Sigmoid colon (tissue), 7 donors: ENCODE data around the gene CDC42EP4. TPM values are rescaled to one million over a fixed set of nuclear protein-coding genes. Genes with fewer than 3 reads are reported as not detected.
A peak's percentile ranks its signal among the peaks of the same experiment; 100 is the strongest.
"Not testable (repeated sequence)": the region's sequence is repeated elsewhere in the genome, so short reads cannot be mapped to it uniquely, and the experiment has no call there.

Experiments used
- DNase-seq: peaks from one replicate; pipeline ENCODE4 v3.0.0-alpha.2; 2019
- H3K27ac ChIP-seq, 4 donors: fragments of 200-600 bp; sonication (generic); one replicate each; pipeline ENCODE4 v1.5.1; 2016 to 2019; ENCODE audit warnings: mild to moderate bottlenecking in 1 of 4
- H3K27me3 ChIP-seq, 3 donors: fragments of 200-600 bp; sonication (generic); one replicate each; pipeline ENCODE4 v1.5.1; 2019; ENCODE audit warnings: mild to moderate bottlenecking in 1 of 3
- H3K36me3 ChIP-seq, 4 donors: fragments of 200-600 bp; sonication (generic); one replicate each; pipeline ENCODE4 v1.5.1; 2016 to 2019
- H3K4me1 ChIP-seq, 4 donors: fragments of 200-600 bp; sonication (generic); one replicate each; pipeline ENCODE4 v1.5.1; 2017 to 2019
- H3K4me3 ChIP-seq, 4 donors: fragments of 200-600 bp; sonication (generic); one replicate each; pipeline ENCODE4 v1.5.1; 2017 to 2019; ENCODE audit warnings: mild to moderate bottlenecking in 2 of 4, moderate library complexity in 1 of 4
- H3K9me3 ChIP-seq, 4 donors: fragments of 200-600 bp in 3 of 4; sonication (generic) in 3 of 4; one replicate each; pipeline versions ENCODE4 v1.5.1 to v1.6.1; 2013 to 2019
- CTCF ChIP-seq, 4 experiments: fragments of 450-650 bp in 3 of 4; fragments of 200-600 bp in 1 of 4; IDR thresholded peaks; one replicate each; pipeline ENCODE4 v1.5.1; 2016 to 2019; ENCODE audit warnings: antibody characterized with exemption in 4 of 4, mild to moderate bottlenecking in 3 of 4, moderate library complexity in 2 of 4
- EP300 ChIP-seq, 4 donors: sonication (generic); formaldehyde crosslinking; IDR thresholded peaks; one replicate each; pipeline ENCODE4 v1.6.1; 2017; ENCODE audit warnings: antibody characterized with exemption in 4 of 4
- POLR2A ChIP-seq, 2 donors: fragments of 450-650 bp; IDR thresholded peaks; one replicate each; pipeline ENCODE4 v1.6.1; 2016; ENCODE audit warnings: antibody characterized with exemption in 2 of 2, mild to moderate bottlenecking in 2 of 2, moderate library complexity in 2 of 2
- POLR2AphosphoS5 ChIP-seq, 4 donors: sonication (generic); formaldehyde crosslinking; IDR thresholded peaks; one replicate each; pipeline ENCODE4 v1.6.1; 2017; ENCODE audit warnings: antibody characterized with exemption in 4 of 4
- WGBS, 2 donors: extraction: QIAGEN DNeasy Blood & Tissue Kit; methylation state at CpG; one replicate each; pipeline ENCODE4 v1.1.7; 2013; 5-methylcytosine and 5-hydroxymethylcytosine counted together
- intact Hi-C: fragments of 100-400 bp; cut with DNase I; formaldehyde crosslinking; loops from one replicate; pipeline ENCODE4 v1.15.1; 2023
- polyA plus RNA-seq, 3 donors: library from polyadenylated mRNA; stranded (reverse); fragments of 200-250 nt; gene quantifications; one replicate each; pipeline ENCODE4 v1.2.3, GENCODE V29; 2013
- total RNA-seq, 4 donors: library from RNA; depleted of rRNA; stranded (reverse); fragments of >200 nt; gene quantifications; one replicate each; pipeline ENCODE4 v1.1.0, GENCODE V29; 2016
- donor health status: healthy with polysubstance abuse.
- donor health status: Bipolar disorder and iron deficiency.
- donor health status: healthy.

Gene CDC42EP4
- total and polyA plus RNA-seq, 7 donors: 44.0 to 87.6 (median 68.1) TPM

GRCh38 chr17:73313526-73314127, 1.8 kb upstream of the CDC42EP4 start:
- Histone ChIP-seq H3K27me3 (no peaks in the 10 kb centered on the region), H3K9me3 (no peaks in the 10 kb centered on the region), H3K4me1 (peaks cover 0 to 42% (median 37%) of the 10 kb centered on the region in 4 donors), H3K36me3 (no peaks in the 10 kb centered on the region), H3K4me3 (no peak overlapping the region), H3K27ac (no peak overlapping the region)
- WGBS, 2 donors: 79 to 87% methylated on average over 8 of the region's 8 CpGs
- TF ChIP-seq EP300 (IDR thresholded peaks at IDR 0.05): no peak
- no peak for TF ChIP-seq POLR2A (IDR thresholded peaks at IDR 0.05)
- no peak for TF ChIP-seq POLR2AphosphoS5 (IDR thresholded peaks at IDR 0.05)
- no peak for TF ChIP-seq CTCF (IDR thresholded peaks at IDR 0.05)
- intact Hi-C loops: loop anchor here (2.0 to 5.0 kb wide), 2 partner anchors 36 to 43 kb away; no protein-coding TSS in a partner anchor
- no peak for DNase-seq

DNA sequence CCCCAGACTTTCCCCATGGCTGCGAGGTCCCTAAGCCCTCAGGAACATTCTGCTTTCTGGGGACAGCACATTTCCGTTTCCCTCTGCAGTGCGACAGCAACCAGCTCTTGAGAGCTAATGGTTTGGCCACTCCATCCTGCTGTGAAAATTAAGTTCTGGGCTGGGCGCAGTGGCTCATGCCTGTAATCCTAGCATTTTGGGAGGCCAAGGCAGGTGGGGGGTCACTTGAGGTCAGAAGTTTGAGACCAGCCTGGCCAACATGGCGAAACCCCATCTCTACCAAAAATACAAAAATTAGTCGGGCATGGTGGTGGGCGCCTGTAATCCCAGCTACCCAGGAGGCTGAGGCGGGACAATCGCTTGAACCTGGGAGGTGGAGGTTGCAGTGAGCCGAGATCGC, 1.1 kb upstream of the CDC42EP4 start:
- H3K27me3 ChIP-seq, H3K36me3 ChIP-seq, H3K9me3 ChIP-seq, DNase-seq, H3K4me3 ChIP-seq: not testable (repeated sequence)
- Histone ChIP-seq H3K4me1 (peaks cover 0 to 43% (median 41%) of the 10 kb centered on the region in 4 donors), H3K27ac (peak overlapping the region; percentile 99 to 100 (median 100))
- WGBS, 2 donors: 81 to 83% methylated on average over 11 of the region's 11 CpGs
- intact Hi-C loops: loop anchor here (1.0 to 5.0 kb wide), 3 partner anchors 25 to 44 kb away; no protein-coding TSS in a partner anchor

GRCh38 chr17:73311428-73311780, 397 bp downstream of the CDC42EP4 start:
- 1% methylated on average over 38 of the region's 38 CpGs for WGBS, 2 donors
- Histone ChIP-seq H3K36me3 (no peaks in the 10 kb centered on the region), H3K4me3 (peak overlapping the region; percentile 91 to 100 (median 100)), H3K27me3 (no peaks in the 10 kb centered on the region), H3K4me1 (peaks cover 0 to 45% (median 45%) of the 10 kb centered on the region in 4 donors), H3K9me3 (no peaks in the 10 kb centered on the region), H3K27ac (peak overlapping the region; percentile 99 to 100 (median 100))
- peak; percentile 79 for DNase-seq
- intact Hi-C loops: loop anchor here (1.0 to 5.0 kb wide), 3 partner anchors 31 to 55 kb away; no protein-coding TSS in a partner anchor
- TF ChIP-seq POLR2AphosphoS5 (IDR thresholded peaks at IDR 0.05) (no peak), EP300 (IDR thresholded peaks at IDR 0.05) (no peak), POLR2A (IDR thresholded peaks at IDR 0.05) (no peak), CTCF (IDR thresholded peaks at IDR 0.05) (no peak)

- no peak for DNase-seq
- H3K27me3 ChIP-seq: no peaks in the 10 kb centered on the region
- 4 to 18% methylated on average over 21 of the region's 21 CpGs for WGBS, 2 donors
- H3K9me3 ChIP-seq: no peaks in the 10 kb centered on the region
- peak overlapping the region; percentile 99 to 100 (median 100) for H3K27ac ChIP-seq
- H3K4me1 ChIP-seq: peaks cover 0 to 60% (median 58%) of the 10 kb centered on the region in 4 donors
- H3K4me3 ChIP-seq: peak overlapping the region; percentile 91 to 100 (median 100)
- no peaks in the 10 kb centered on the region for H3K36me3 ChIP-seq
- intact Hi-C loops: loop anchor here (2.0 to 5.0 kb wide), 2 partner anchors 33 to 53 kb away; no protein-coding TSS in a partner anchor
- peak in 3 of 4 donors; percentile 22 to 30 (median 22) for TF ChIP-seq POLR2AphosphoS5 (IDR thresholded peaks at IDR 0.05)
- peak in 1 of 2 donors; percentile 42 for TF ChIP-seq POLR2A (IDR thresholded peaks at IDR 0.05)
- TF ChIP-seq CTCF (IDR thresholded peaks at IDR 0.05): no peak
These were observed 1.8 kb downstream of the CDC42EP4 start for GRCh38 chr17:73309727-73310596.

DNA sequence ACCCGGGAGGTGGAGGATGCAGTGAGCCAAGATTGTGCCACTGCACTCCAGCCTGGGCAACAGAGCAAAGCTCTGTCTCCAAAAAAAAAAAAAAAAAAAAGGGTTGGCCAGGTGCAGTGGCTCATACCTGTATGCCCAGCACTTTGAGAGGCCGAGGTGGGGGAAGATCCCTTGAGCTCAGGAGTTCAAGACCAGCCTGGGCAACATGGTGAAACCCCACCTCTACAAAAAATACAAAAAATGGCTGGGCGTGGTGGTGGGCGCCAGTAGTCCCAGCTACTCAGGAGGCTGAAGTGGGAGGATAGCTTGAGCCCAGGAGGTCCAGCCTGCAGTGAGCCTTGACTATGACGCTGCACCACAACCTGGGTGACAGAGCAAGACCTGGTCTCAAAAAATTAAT, 2.8 kb downstream of the CDC42EP4 start:
- H3K4me1 ChIP-seq: peaks cover 0 to 70% (median 69%) of the 10 kb centered on the region in 4 donors
- peak overlapping the region; percentile 91 to 100 (median 100) for H3K4me3 ChIP-seq
- intact Hi-C loops, DNase-seq, H3K36me3 ChIP-seq, H3K27me3 ChIP-seq, H3K9me3 ChIP-seq: not testable (repeated sequence)
- whole genome bisulfite sequencing, 2 donors: 21 to 69% methylated on average over 5 of the region's 5 CpGs
- H3K27ac ChIP-seq: peak overlapping the region; percentile 99 to 100 (median 100)
